A673 (cell line): ENCODE results near the gene MYO5A.
"Not testable (repeated sequence)": the region's sequence is repeated elsewhere in the genome, so short reads cannot be mapped to it uniquely, and the experiment has no call there.

ENCODE experiments used
- CTCF ChIP-seq: fragments of 300-800, 200-600 bp; sonication (generic); conservative IDR thresholded peaks from 2 replicates; pipeline ENCODE4 v1.5.1; 2017; ENCODE audit warnings: low read depth, mild to moderate bottlenecking, antibody characterized with exemption, low read length, moderate library complexity, mixed read lengths
- EZH2 ChIP-seq: fragments of 200-600 bp; sonication (generic); IDR thresholded peaks from 2 replicates; pipeline ENCODE4 v1.6.1; 2017; ENCODE audit warnings: borderline replicate concordance, low read depth, mild to moderate bottlenecking, mixed read lengths, antibody characterized with exemption, low read length; ENCODE audit not compliant: poor library complexity, severe bottlenecking

- not testable (repeated sequence) for TF ChIP-seq CTCF, EZH2
These were observed 112.1 kb downstream of the MYO5A start for GRCh38 chr15:52416566-52416965.
